SU-DHL-6 (cell line): Measurements from ENCODE around the gene TBC1D22A.

Source experiments
- H2AFZ ChIP-seq: fragments of 200-600 bp; sonication (generic); 2 replicates; pipeline ENCODE4 v1.6.1; 2014; ENCODE audit warnings: low read depth, mild to moderate bottlenecking, moderate library complexity, mixed read lengths, antibody characterized with exemption, low read length; ENCODE audit not compliant: severe bottlenecking
- H3F3A ChIP-seq: fragments of 200-600 bp; shearing (Covaris generic); 2 replicates; pipeline ENCODE4 v1.6.0; 2016; ENCODE audit warnings: antibody characterized with exemption, mild to moderate bottlenecking; ENCODE audit not compliant: insufficient read depth
- H3K27ac ChIP-seq: fragments of 200-600 bp; sonication (generic); 2 replicates; pipeline ENCODE4 v1.5.1; 2016; ENCODE audit warnings: low read depth, mild to moderate bottlenecking, low read length, moderate library complexity, mixed read lengths
- H3K27me3 ChIP-seq: fragments of 200-600 bp; sonication (generic), shearing (Covaris generic); 2 replicates; pipeline ENCODE4 v1.6.0; 2014; ENCODE audit warnings: mild to moderate bottlenecking, low read length
- H3K36me3 ChIP-seq: fragments of 200-600 bp; sonication (generic); 2 replicates; pipeline ENCODE4 v1.6.1; 2014; ENCODE audit warnings: mild to moderate bottlenecking, low read length, mixed read lengths
- H3K4me2 ChIP-seq: fragments of 300-600, 200-600 bp; shearing (Covaris generic), sonication (generic); 2 replicates; pipeline ENCODE4 v1.6.0; 2014; ENCODE audit warnings: low read length, low read depth, mild to moderate bottlenecking; ENCODE audit not compliant: poor library complexity, severe bottlenecking
- H3K4me3 ChIP-seq: fragments of 200-600 bp; sonication (generic); 2 replicates; pipeline ENCODE4 v1.5.1; 2014; ENCODE audit warnings: antibody characterized with exemption, low read length, mild to moderate bottlenecking, mixed read lengths; ENCODE audit not compliant: insufficient read depth, poor library complexity, severe bottlenecking
- H3K79me2 ChIP-seq: fragments of 200-600 bp; sonication (generic); 2 replicates; pipeline ENCODE4 v1.6.1; 2014; ENCODE audit warnings: mild to moderate bottlenecking, low read length, moderate library complexity; ENCODE audit not compliant: insufficient read depth
- H3K9ac ChIP-seq: fragments of 200-600 bp; sonication (generic); 2 replicates; pipeline ENCODE4 v1.7.0; 2014; ENCODE audit warnings: mild to moderate bottlenecking, low read length
- H3K9me2 ChIP-seq: fragments of 200-600 bp; sonication (generic); replicated peaks from 2 replicates; pipeline ENCODE4 v1.6.1; 2014; ENCODE audit warnings: low read length; ENCODE audit not compliant: insufficient read depth
- H3K9me3 ChIP-seq: fragments of 200-600 bp; sonication (generic); 2 replicates; pipeline ENCODE4 v1.6.1; 2014; ENCODE audit warnings: low read length, mixed read lengths; ENCODE audit not compliant: insufficient read depth
- H4K20me1 ChIP-seq: fragments of 200-600 bp; sonication (generic); 2 replicates; pipeline ENCODE4 v1.6.1; 2014; ENCODE audit warnings: low read depth, mild to moderate bottlenecking, antibody characterized with exemption, low read length, moderate library complexity, mixed read lengths
- EZH2phosphoT487 ChIP-seq: fragments of 200-600 bp; sonication (generic), shearing (Covaris generic); conservative IDR thresholded peaks from 2 replicates; pipeline ENCODE4 v1.6.1; 2018; ENCODE audit warnings: mild to moderate bottlenecking, antibody characterized with exemption, low read length, moderate library complexity, mixed read lengths
- TF ChIP-seq, protein P1 (sequence below): fragments of 200-600 bp; sonication (generic); IDR thresholded peaks from one replicate; pipeline ENCODE4 v1.5.1; 2017; ENCODE audit warnings: antibody characterized with exemption, mild to moderate bottlenecking, low read length, moderate library complexity; ENCODE audit not compliant: insufficient read depth, poor library complexity, severe bottlenecking

The TBC1D22A gene

DNA sequence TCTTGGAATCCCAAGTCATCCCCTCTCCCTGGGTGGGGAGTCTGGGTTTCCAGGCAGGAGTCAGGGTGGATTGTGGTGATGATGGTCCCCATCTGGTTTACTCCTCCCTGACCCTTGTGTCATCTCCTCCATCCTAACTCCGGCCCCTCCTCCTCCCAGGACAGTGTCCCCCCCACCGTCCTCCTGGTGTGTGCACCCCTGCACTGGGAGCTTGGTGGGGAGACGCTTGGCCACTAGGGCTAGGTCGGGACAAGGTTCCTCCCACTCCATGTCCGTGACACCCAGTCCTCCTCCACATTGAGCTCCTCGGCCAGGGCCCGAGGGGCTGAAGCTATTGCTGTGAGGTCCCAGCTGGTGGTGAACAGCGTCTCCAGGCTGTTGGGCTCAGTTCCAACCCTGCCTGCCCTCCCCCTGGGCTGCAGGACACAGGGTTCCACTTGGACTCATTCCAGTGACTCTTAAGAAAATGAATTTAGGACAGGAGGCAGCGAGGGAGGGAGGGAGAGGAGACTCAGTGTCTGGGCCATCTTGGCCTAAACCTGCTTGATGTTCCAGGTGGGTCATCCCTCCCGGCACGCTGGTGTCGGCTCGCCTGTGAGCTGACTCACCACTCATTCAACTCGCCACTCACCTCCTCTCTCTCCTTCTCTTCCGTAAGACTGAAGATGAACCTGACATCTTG lies 433.2 kb downstream of the TBC1D22A start:
- H3K4me2 ChIP-seq: no peak overlapping the region
- H3K9me3 ChIP-seq: no peaks in the 10 kb centered on the region
- H2AFZ ChIP-seq: no peak overlapping the region
- no peaks in the 10 kb centered on the region for H3F3A ChIP-seq
- H3K9me2 ChIP-seq: no peaks in the 10 kb centered on the region
- no peak overlapping the region for H3K4me3 ChIP-seq
- TF ChIP-seq, protein P1, sequence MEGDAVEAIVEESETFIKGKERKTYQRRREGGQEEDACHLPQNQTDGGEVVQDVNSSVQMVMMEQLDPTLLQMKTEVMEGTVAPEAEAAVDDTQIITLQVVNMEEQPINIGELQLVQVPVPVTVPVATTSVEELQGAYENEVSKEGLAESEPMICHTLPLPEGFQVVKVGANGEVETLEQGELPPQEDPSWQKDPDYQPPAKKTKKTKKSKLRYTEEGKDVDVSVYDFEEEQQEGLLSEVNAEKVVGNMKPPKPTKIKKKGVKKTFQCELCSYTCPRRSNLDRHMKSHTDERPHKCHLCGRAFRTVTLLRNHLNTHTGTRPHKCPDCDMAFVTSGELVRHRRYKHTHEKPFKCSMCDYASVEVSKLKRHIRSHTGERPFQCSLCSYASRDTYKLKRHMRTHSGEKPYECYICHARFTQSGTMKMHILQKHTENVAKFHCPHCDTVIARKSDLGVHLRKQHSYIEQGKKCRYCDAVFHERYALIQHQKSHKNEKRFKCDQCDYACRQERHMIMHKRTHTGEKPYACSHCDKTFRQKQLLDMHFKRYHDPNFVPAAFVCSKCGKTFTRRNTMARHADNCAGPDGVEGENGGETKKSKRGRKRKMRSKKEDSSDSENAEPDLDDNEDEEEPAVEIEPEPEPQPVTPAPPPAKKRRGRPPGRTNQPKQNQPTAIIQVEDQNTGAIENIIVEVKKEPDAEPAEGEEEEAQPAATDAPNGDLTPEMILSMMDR: no peak
- no peak for TF ChIP-seq EZH2phosphoT487
- no peaks in the 10 kb centered on the region for H4K20me1 ChIP-seq
- no peaks in the 10 kb centered on the region for H3K36me3 ChIP-seq
- no peak overlapping the region for H3K27ac ChIP-seq
- no peaks in the 10 kb centered on the region for H3K79me2 ChIP-seq
- H3K27me3 ChIP-seq: no peaks in the 10 kb centered on the region
- no peak overlapping the region for H3K9ac ChIP-seq

DNA sequence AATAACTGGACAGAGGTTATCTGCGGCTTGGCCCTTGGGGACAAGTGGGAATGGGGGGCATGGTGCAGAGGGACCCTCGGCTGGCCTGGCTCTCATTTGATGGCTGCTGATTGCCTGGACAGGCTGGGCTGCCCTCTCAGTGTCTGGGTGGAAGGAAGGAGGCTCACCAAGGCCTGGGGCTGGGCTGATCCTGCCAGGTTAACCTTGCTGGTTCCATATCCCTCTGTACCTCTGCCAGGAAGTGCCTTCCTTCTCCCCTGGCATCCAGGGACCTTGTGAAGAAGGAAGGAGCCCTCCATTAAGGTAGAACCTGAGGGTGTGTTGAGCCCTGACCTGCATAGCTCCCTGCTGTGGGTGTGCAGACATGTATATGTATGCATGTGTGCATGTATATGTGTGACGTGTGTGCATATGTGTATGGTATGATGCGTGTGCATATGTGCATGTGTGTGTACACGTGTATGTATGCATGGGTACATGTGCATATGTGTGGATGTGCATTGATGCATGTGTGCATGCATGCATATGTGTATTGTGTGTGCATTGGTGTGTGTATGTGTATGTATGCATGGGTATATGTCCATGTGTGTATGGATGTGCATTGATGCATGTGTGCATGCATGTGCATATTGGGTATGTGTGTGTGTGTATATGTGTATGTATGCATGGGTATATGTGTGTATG lies 433.9 kb downstream of the TBC1D22A start:
- Histone ChIP-seq H3K36me3 (no peaks in the 10 kb centered on the region), H3K79me2 (no peaks in the 10 kb centered on the region), H3K27ac (no peak overlapping the region), H4K20me1 (no peaks in the 10 kb centered on the region), H3K9me3 (no peaks in the 10 kb centered on the region), H3K4me2 (no peak overlapping the region), H3F3A (no peaks in the 10 kb centered on the region), H2AFZ (no peak overlapping the region), H3K9me2 (no peaks in the 10 kb centered on the region), H3K27me3 (no peaks in the 10 kb centered on the region), H3K4me3 (no peak overlapping the region), H3K9ac (no peak overlapping the region)
- TF ChIP-seq, protein P1: no peak
- no peak for TF ChIP-seq EZH2phosphoT487

DNA sequence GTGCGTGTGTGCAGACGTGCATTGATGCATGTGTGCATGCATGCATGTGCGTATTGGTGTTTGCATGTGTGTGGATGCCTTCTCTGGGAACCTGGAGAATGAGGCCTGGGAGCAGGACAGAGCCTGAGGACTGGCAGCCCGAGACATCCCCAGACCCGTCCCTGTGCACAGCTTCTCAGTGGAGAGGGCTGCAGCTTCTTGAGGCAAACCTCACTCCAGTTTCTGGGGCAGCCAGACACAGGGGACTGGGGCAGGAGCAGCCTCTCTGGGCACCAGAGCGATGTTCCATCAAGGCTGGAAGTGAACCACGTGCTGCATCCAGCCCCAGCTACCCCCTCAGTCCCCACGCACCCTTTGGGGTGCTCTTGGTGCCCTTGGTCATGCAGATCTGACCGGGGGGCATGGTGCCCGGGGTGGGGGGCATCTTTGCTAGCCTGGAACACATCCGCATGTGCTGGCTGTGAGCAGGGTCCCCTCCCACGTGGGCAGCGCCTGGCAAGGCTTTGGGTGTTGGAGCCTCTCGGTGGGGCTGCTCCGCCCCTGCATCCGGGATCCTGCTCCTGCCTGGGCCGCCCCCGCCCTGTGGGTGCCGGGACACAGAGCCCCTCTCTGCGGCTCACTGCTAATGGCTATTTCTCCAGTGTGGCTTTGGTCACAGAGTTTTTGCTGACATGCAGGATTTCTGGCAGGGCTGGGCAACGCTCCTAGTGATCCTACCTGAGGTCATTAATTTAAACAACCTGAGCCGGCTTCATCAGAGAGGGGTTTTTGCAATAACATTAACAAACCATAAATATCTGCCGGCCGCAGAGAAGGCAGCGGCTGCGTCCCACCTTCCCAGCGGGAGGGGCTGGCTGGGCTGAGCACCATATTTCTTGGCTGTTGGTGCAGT lies 434.7 kb downstream of the TBC1D22A start:
- H2AFZ ChIP-seq: no peak overlapping the region
- H4K20me1 ChIP-seq: no peaks in the 10 kb centered on the region

More for the DNA sequence above, 434.7 kb downstream of the TBC1D22A start:
- H3K79me2 ChIP-seq: no peaks in the 10 kb centered on the region
- H3K27me3 ChIP-seq: no peaks in the 10 kb centered on the region
- no peaks in the 10 kb centered on the region for H3F3A ChIP-seq
- H3K36me3 ChIP-seq: no peaks in the 10 kb centered on the region
- H3K9me3 ChIP-seq: no peaks in the 10 kb centered on the region
- no peak overlapping the region for H3K9ac ChIP-seq
- H3K4me2 ChIP-seq: no peak overlapping the region
- no peak overlapping the region for H3K27ac ChIP-seq
- no peaks in the 10 kb centered on the region for H3K9me2 ChIP-seq
- TF ChIP-seq, protein P1: no peak
- TF ChIP-seq EZH2phosphoT487: no peak
- no peak overlapping the region for H3K4me3 ChIP-seq
